NCI-H2029 (cell line): ENCODE data around the gene GBF1.

Experiments
- DNase-seq: peaks from one replicate; lab custom pipeline; 2025; lab: John Stamatoyannopoulos, UW

Gene GBF1

GRCh38 chr10:102409604-102410428, 164.5 kb downstream of the GBF1 start:
- DNase-seq, result no peak

- DNase-seq, result no peak
Observed at GRCh38 chr10:102410429-102411073, 165.2 kb downstream of the GBF1 start.

GRCh38 chr10:102411341-102412255, 166.3 kb downstream of the GBF1 start:
- DNase-seq, result no peak

- no peak for DNase-seq
Observed at GRCh38 chr10:102412293-102412692, 167.0 kb downstream of the GBF1 start.

- DNase-seq, result peak; percentile 63
Observed at GRCh38 chr10:102413053-102413705, 167.8 kb downstream of the GBF1 start.

- no peak for DNase-seq
Observed at GRCh38 chr10:102413806-102414561, 168.7 kb downstream of the GBF1 start.

GRCh38 chr10:102414749-102415148, 169.4 kb downstream of the GBF1 start:
- DNase-seq, result no peak

- DNase-seq, result no peak
Observed at GRCh38 chr10:102416283-102416682, 171.0 kb downstream of the GBF1 start.

GRCh38 chr10:102416695-102417094, 171.4 kb downstream of the GBF1 start:
- DNase-seq, result no peak

GRCh38 chr10:102418622-102419268, 173.4 kb downstream of the GBF1 start, which contains the start of gene PSD:
PSD (minus strand) TSS chr10:102418785; CDS start chr10:102417038, 1,747 bp downstream.
- peak; percentile 11 for DNase-seq

- DNase-seq, result peak; percentile 61
Observed at GRCh38 chr10:102419269-102420180, 174.2 kb downstream of the GBF1 start.

GRCh38 chr10:102420181-102420713, 174.9 kb downstream of the GBF1 start:
- no peak for DNase-seq

GRCh38 chr10:102420714-102421506, 175.6 kb downstream of the GBF1 start, which contains the start of gene FBXL15:
FBXL15 (plus strand) TSS chr10:102420836; CDS start chr10:102421130, 294 bp downstream.
- DNase-seq, result peak; percentile 87

- DNase-seq, result no peak
Observed at GRCh38 chr10:102421507-102421756, 176.1 kb downstream of the GBF1 start.

- no peak for DNase-seq
Observed at GRCh38 chr10:102421757-102422512, 176.6 kb downstream of the GBF1 start.

- DNase-seq, result peak; percentile 20
Observed at GRCh38 chr10:102422545-102423129, 177.3 kb downstream of the GBF1 start.

GRCh38 chr10:102423372-102423968, 178.1 kb downstream of the GBF1 start:
- DNase-seq, result no peak
